K562 (cell line): ENCODE data around the gene TIMM22. TPM values are rescaled to one million over a fixed set of nuclear protein-coding genes. Genes with fewer than 3 reads are reported as not detected.

ENCODE experiments used
- ATAC-seq: fragments of 200-7000 bp; cut with Tn5 transposase; 3 replicates; pipeline ENCODE4 v1.9.1; 2020; ENCODE audit warnings: moderate library complexity
- BruUV-seq: library from RNA; stranded (reverse); fragments of 400-500 nt; replicated peaks from 2 replicates; lab custom pipeline; 2021; lab: Mats Ljungman, UMichigan
- CTCF ChIA-PET: fragments of 300-600 bp; formaldehyde crosslinking; extraction: SDS; loops from one replicate; lab custom pipeline; 2021; ENCODE audit warnings: low intra/inter-chr PET ratio; lab: Yijun Ruan, JAX
- POLR2A ChIA-PET: fragments of 300-600, 350-650 bp; sonication (Branson Sonifier 250); formaldehyde crosslinking; extraction: SDS; loops from one replicate; lab custom pipeline; 2021; ENCODE audit warnings: antibody characterized with exemption, inconsistent platforms; lab: Yijun Ruan, JAX
- DNase-seq, 4 experiments: peaks; one replicate each; pipeline versions ENCODE4 v3.0.0 to v3.0.0-alpha.2; 2011 to 2018; ENCODE audit warnings: low spot score in 3 of 4, mixed read lengths in 3 of 4; ENCODE audit errors: extremely low read depth in 1 of 4
- FAIRE-seq: peaks from 2 replicates; lab custom pipeline; 2011; peaks lifted over from hg19 to GRCh38; lab: Jason Lieb, UNC
- H2AFZ ChIP-seq: 2 replicates; pipeline ENCODE4 v1.6.0; 2011; ENCODE audit warnings: low read depth, low read length, control low read depth, inconsistent platforms
- H3K27ac ChIP-seq: fragments of 200-600 bp; 3 replicates; pipeline ENCODE4 v1.8.0; 2011; ENCODE audit warnings: low read depth, mild to moderate bottlenecking, control low read depth, inconsistent platforms, low read length, moderate library complexity, mixed read lengths; ENCODE audit errors: extremely low read depth
- H3K27me3 ChIP-seq, 2 experiments: fragments of 300-600 bp in 1 of 2; 2 replicates in 1 of 2; 3 replicates in 1 of 2; pipeline versions ENCODE4 v1.6.0 to v1.8.0; 2011; ENCODE audit warnings: inconsistent platforms in 2 of 2, low read length in 2 of 2, mild to moderate bottlenecking in 1 of 2, mixed read lengths in 1 of 2, moderate library complexity in 1 of 2; ENCODE audit not compliant: control insufficient read depth in 2 of 2, insufficient read depth in 2 of 2
- H3K36me3 ChIP-seq: fragments of 300-600 bp; 3 replicates; pipeline ENCODE4 v1.8.0; 2011; ENCODE audit warnings: mild to moderate bottlenecking, low read length, inconsistent platforms; ENCODE audit not compliant: control insufficient read depth, insufficient read depth
- H3K4me1 ChIP-seq, 2 experiments: fragments of 200-600 bp in 1 of 2; replicated peaks in 1 of 2; 2 replicates in 1 of 2; 3 replicates in 1 of 2; pipeline versions ENCODE4 v1.5.1 to v1.8.0; 2011; ENCODE audit warnings: inconsistent platforms in 2 of 2, low read length in 2 of 2, mild to moderate bottlenecking in 1 of 2, mixed read lengths in 1 of 2, moderate library complexity in 1 of 2; ENCODE audit not compliant: control insufficient read depth in 2 of 2, insufficient read depth in 2 of 2
- H3K4me2 ChIP-seq: 2 replicates; pipeline ENCODE4 v1.6.1; 2011; ENCODE audit warnings: low read length, control low read depth, inconsistent platforms, mixed read lengths; ENCODE audit not compliant: insufficient read depth
- H3K4me3 ChIP-seq: fragments of 200-600 bp; sonication (generic), shearing (Covaris generic); 2 replicates; pipeline ENCODE4 v1.5.1; 2016; ENCODE audit warnings: control low read depth, inconsistent platforms
- H3K79me2 ChIP-seq: fragments of 200-600 bp; 3 replicates; pipeline ENCODE4 v1.8.0; 2011; ENCODE audit warnings: low read length, inconsistent platforms; ENCODE audit not compliant: control insufficient read depth, insufficient read depth
- H3K9ac ChIP-seq, 2 experiments: 2 replicates each; pipeline versions ENCODE4 v1.6.0 to v1.6.1; 2011; ENCODE audit warnings: low read depth in 2 of 2, low read length in 2 of 2, control low read depth in 1 of 2, inconsistent platforms in 1 of 2, mild to moderate bottlenecking in 1 of 2, mixed read lengths in 1 of 2; ENCODE audit not compliant: insufficient read depth in 1 of 2
- H3K9me1 ChIP-seq: one replicate; pipeline ENCODE4 v1.6.0; 2011; ENCODE audit warnings: inconsistent platforms, mild to moderate bottlenecking, low read length, moderate library complexity; ENCODE audit not compliant: control insufficient read depth, insufficient read depth
- H3K9me3 ChIP-seq: replicated peaks from 2 replicates; pipeline ENCODE4 v1.5.1; 2011; ENCODE audit warnings: low read depth, low read length, inconsistent platforms; ENCODE audit not compliant: control insufficient read depth, insufficient read depth
- H4K20me1 ChIP-seq: replicated peaks from 2 replicates; pipeline ENCODE4 v1.6.1; 2011; ENCODE audit warnings: low read length, inconsistent platforms, mixed read lengths; ENCODE audit not compliant: control insufficient read depth, insufficient read depth
- FOSL1 ChIP-seq: fragments of 200-800 bp; sonication (Bioruptor generic); conservative IDR thresholded peaks from 2 replicates; pipeline ENCODE4 v1.6.1; 2016; ENCODE audit warnings: missing genetic modification characterization, missing compliant biosample characterization
- FOXA1 ChIP-seq: fragments of 450-650 bp; IDR thresholded peaks from 2 replicates; pipeline ENCODE4 v1.6.1; 2016; ENCODE audit warnings: mild to moderate bottlenecking, borderline replicate concordance
- LARP7 ChIP-seq: fragments of 450-650 bp; IDR thresholded peaks from 2 replicates; pipeline ENCODE4 v1.6.1; 2016
- MBD2 ChIP-seq: sonication (generic); IDR thresholded peaks from 2 replicates; pipeline ENCODE4 v1.6.1; 2016; ENCODE audit warnings: low read depth, borderline replicate concordance
- MTF1 ChIP-seq: fragments of 250-450 bp; sonication (Bioruptor Pico); IDR thresholded peaks from 2 replicates; pipeline ENCODE4 v1.9.0; 2021; ENCODE audit warnings: moderate library complexity, mild to moderate bottlenecking, inconsistent platforms, borderline replicate concordance
- PBX2 ChIP-seq, 2 experiments: IDR thresholded peaks in 1 of 2; conservative IDR thresholded peaks in 1 of 2; 2 replicates each; pipeline ENCODE4 v1.6.1; 2016; ENCODE audit warnings: low read depth in 2 of 2, mild to moderate bottlenecking in 1 of 2, missing compliant biosample characterization in 1 of 2, missing genetic modification characterization in 1 of 2, moderate library complexity in 1 of 2
- SMAD4 ChIP-seq: fragments of 250-450 bp; sonication (Bioruptor Pico); conservative IDR thresholded peaks from 2 replicates; pipeline ENCODE4 v1.8.0; 2021; ENCODE audit warnings: inconsistent platforms, mild to moderate bottlenecking, moderate library complexity
- SMARCE1 ChIP-seq: fragments of 450-650 bp; IDR thresholded peaks from 2 replicates; pipeline ENCODE4 v1.7.1; 2016; ENCODE audit warnings: mild to moderate bottlenecking
- TAF7 ChIP-seq: fragments of 450-650 bp; IDR thresholded peaks from 2 replicates; pipeline ENCODE4 v1.6.1; 2016; ENCODE audit warnings: missing genetic modification characterization, missing compliant biosample characterization
- ZNF143 ChIP-seq: sonication (generic); formaldehyde crosslinking; IDR thresholded peaks from 2 replicates; pipeline ENCODE4 v1.9.0; 2022; ENCODE audit warnings: mild to moderate bottlenecking, missing genetic modification reagents
- ZNF274 ChIP-seq: IDR thresholded peaks from 2 replicates; pipeline ENCODE4 v1.6.1; 2011; ENCODE audit warnings: low read depth, mild to moderate bottlenecking, low read length, moderate library complexity, borderline replicate concordance
- WGBS: fragments of 100-300 bp; shearing (Covaris generic); methylation state at CpG from one replicate; pipeline ENCODE4 v1.1.6; 2016; ENCODE audit warnings: low coverage, mixed read lengths; ENCODE audit not compliant: insufficient coverage; ENCODE audit errors: missing lambda C conversion rate; 5-methylcytosine and 5-hydroxymethylcytosine counted together
- in situ Hi-C: fragments of 300-500 bp; cut with MboI; formaldehyde crosslinking; loops from 4 replicates; pipeline ENCODE4 v1.15.0; 2018; ENCODE audit warnings: inconsistent platforms, mixed read lengths
- intact Hi-C: fragments of 100-400 bp; cut with micrococcal nuclease; formaldehyde crosslinking; loops from 2 replicates; pipeline ENCODE4 v1.14.2; 2022
- polyA plus RNA-seq, 8 experiments: library from polyadenylated mRNA; depleted of rRNA in 4 of 8; stranded (reverse) in 5 of 8; unstranded in 3 of 8; fragments of >200 nt; fragmentation: Nextera tagmentation in 2 of 8; fragmentation: Illumina TruSeq in 1 of 8; extraction: Ambion mirVana in 2 of 8; extraction: Trizol in 1 of 8; gene quantifications; 2 replicates each; pipeline versions ENCODE4 v1.2.1 to v1.2.3, GENCODE V29; 2011 to 2014; ENCODE audit warnings: inconsistent platforms in 1 of 8, missing spikeins in 1 of 8
- total RNA-seq, 7 experiments: library from RNA; depleted of rRNA in 6 of 7; stranded (reverse); fragments of >200 nt in 6 of 7; fragmentation: Illumina TruSeq in 2 of 7; extraction: Trizol in 2 of 7; gene quantifications; 2 replicates each; pipeline versions ENCODE4 v1.2.1 to v1.2.3, GENCODE V29; 2011 to 2021; ENCODE audit warnings: low replicate concordance in 1 of 7
- TF ChIP-seq, protein P1 (sequence below): sonication (generic); formaldehyde crosslinking; IDR thresholded peaks from 2 replicates; pipeline ENCODE4 v1.8.0; 2023; ENCODE audit warnings: mild to moderate bottlenecking, missing genetic modification reagents

The TIMM22 gene
- total and polyA plus RNA-seq, 9 of the 15 experiments (the other 6 are each of a cell fraction or from before 2014, with no cell fraction given): 5.9 to 14.1 (median 10.3) TPM

- ChIA-PET CTCF (no interaction called here), POLR2A (interaction anchor here (0.8 kb wide), 1 partner anchor 303 kb away, joined by 3 read pairs; no protein-coding TSS in a partner anchor)
- Histone ChIP-seq H3K4me1 (peaks cover 0 to 11% of the 10 kb centered on the region in 2 experiments; a peak in 2 of 5 replicates), H3K79me2 (no peaks in the 10 kb centered on the region), H2AFZ (no peak overlapping the region), H3K27me3 (peaks cover 32 to 77% of the 10 kb centered on the region in 2 experiments; a peak in 4 of 5 replicates), H3K27ac (no peak overlapping the region), H3K4me3 (no peak overlapping the region), H3K4me2 (no peak overlapping the region), H4K20me1 (no peaks in the 10 kb centered on the region), H3K36me3 (no peaks in the 10 kb centered on the region), H3K9ac (no peak overlapping the region), H3K9me3 (no peaks in the 10 kb centered on the region), H3K9me1 (no peaks in the 10 kb centered on the region)
- no peak for ATAC-seq
- BruUV-seq: no TSS peak
- in situ Hi-C loops: no loop called here
- no peak for TF ChIP-seq FOSL1
- TF ChIP-seq, protein P1, sequence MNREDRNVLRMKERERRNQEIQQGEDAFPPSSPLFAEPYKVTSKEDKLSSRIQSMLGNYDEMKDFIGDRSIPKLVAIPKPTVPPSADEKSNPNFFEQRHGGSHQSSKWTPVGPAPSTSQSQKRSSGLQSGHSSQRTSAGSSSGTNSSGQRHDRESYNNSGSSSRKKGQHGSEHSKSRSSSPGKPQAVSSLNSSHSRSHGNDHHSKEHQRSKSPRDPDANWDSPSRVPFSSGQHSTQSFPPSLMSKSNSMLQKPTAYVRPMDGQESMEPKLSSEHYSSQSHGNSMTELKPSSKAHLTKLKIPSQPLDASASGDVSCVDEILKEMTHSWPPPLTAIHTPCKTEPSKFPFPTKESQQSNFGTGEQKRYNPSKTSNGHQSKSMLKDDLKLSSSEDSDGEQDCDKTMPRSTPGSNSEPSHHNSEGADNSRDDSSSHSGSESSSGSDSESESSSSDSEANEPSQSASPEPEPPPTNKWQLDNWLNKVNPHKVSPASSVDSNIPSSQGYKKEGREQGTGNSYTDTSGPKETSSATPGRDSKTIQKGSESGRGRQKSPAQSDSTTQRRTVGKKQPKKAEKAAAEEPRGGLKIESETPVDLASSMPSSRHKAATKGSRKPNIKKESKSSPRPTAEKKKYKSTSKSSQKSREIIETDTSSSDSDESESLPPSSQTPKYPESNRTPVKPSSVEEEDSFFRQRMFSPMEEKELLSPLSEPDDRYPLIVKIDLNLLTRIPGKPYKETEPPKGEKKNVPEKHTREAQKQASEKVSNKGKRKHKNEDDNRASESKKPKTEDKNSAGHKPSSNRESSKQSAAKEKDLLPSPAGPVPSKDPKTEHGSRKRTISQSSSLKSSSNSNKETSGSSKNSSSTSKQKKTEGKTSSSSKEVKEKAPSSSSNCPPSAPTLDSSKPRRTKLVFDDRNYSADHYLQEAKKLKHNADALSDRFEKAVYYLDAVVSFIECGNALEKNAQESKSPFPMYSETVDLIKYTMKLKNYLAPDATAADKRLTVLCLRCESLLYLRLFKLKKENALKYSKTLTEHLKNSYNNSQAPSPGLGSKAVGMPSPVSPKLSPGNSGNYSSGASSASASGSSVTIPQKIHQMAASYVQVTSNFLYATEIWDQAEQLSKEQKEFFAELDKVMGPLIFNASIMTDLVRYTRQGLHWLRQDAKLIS (CRISPR knock-in tag): no peak
- TF ChIP-seq PBX2 (CRISPR knock-in tag; IDR thresholded peaks at IDR 0.05; ENCODE audit: low read depth): no peak
- TF ChIP-seq PBX2 (tag; conservative IDR thresholded peaks at IDR 0.05; ENCODE audit: low read depth): no peak
- no peak for TF ChIP-seq ZNF274
- no peak for TF ChIP-seq MTF1
- TF ChIP-seq SMAD4: no peak
- no peak for TF ChIP-seq FOXA1
- no peak for TF ChIP-seq ZNF143 (CRISPR knock-in tag)
- no peak for TF ChIP-seq LARP7
- no peak for TF ChIP-seq TAF7 (tag)
- no peak for TF ChIP-seq MBD2
- TF ChIP-seq SMARCE1: no peak
- FAIRE-seq: no peak
- intact Hi-C loops: no loop called here
- no peak for DNase-seq
- WGBS: 23% methylated on average over 5 of the region's 9 CpGs
These were observed 44.8 kb downstream of the TIMM22 start for GRCh38 chr17:1041746-1042145.
